Activated CD8-positive, alpha-beta T cell treated with anti-CD3 and anti-CD28 coated beads for 36 hours (primary cell): ENCODE measurements around the gene EVC. TPM values are rescaled to one million over a fixed set of nuclear protein-coding genes. Genes with fewer than 3 reads are reported as not detected.

ENCODE experiments used
- ATAC-seq: fragments of 200-7000 bp; cut with Tn5 transposase; one replicate; pipeline ENCODE4 v1.10.0; 2021; ENCODE audit warnings: mild to moderate bottlenecking, moderate library complexity
- CTCF ChIA-PET: fragments of 350-600 bp; sonication (Branson Sonifier 250); formaldehyde crosslinking; loops from one replicate; lab custom pipeline; 2021; ENCODE audit warnings: antibody characterized with exemption; lab: Charles Lee
- POLR2A ChIA-PET: fragments of 350-600 bp; sonication (Branson Sonifier 250); formaldehyde crosslinking; loops from one replicate; lab custom pipeline; 2021; ENCODE audit warnings: antibody characterized with exemption; lab: Charles Lee
- DNase-seq: peaks from one replicate; pipeline ENCODE4 v3.0.0-alpha.2; 2020
- H3K27ac Mint-ChIP-seq: one replicate; pipeline ENCODE4 v1.8.0; 2021; ENCODE audit warnings: mild to moderate bottlenecking, mixed read lengths
- H3K27me3 Mint-ChIP-seq: one replicate; pipeline ENCODE4 v1.8.0; 2021; ENCODE audit warnings: mixed read lengths
- H3K36me3 Mint-ChIP-seq: one replicate; pipeline ENCODE4 v1.8.0; 2021; ENCODE audit warnings: low read depth, mixed read lengths
- H3K4me1 Mint-ChIP-seq: one replicate; pipeline ENCODE4 v1.8.0; 2021; ENCODE audit warnings: low read depth, mixed read lengths
- H3K4me3 Mint-ChIP-seq: one replicate; pipeline ENCODE4 v1.8.0; 2021; ENCODE audit warnings: mild to moderate bottlenecking, moderate library complexity, mixed read lengths
- H3K9me3 Mint-ChIP-seq: one replicate; pipeline ENCODE4 v1.8.0; 2021; ENCODE audit warnings: mixed read lengths
- intact Hi-C: fragments of 100-400 bp; cut with micrococcal nuclease; formaldehyde crosslinking; loops from one replicate; pipeline ENCODE4 v1.10.0; 2022
- total RNA-seq, 2 experiments: library from RNA; stranded (reverse); gene quantifications; one replicate each; pipeline ENCODE4 v1.2.3, GENCODE V29; 2021
- TF ChIP-seq, protein P1 (sequence below): fragments of 200-600 bp; IDR thresholded peaks from one replicate; pipeline ENCODE4 v1.8.0; 2022; ENCODE audit warnings: antibody characterized with exemption, mild to moderate bottlenecking

EVC gene
- total RNA-seq, result 1 to 10 TPM; 2.0 to 2.5 TPM

DNA sequence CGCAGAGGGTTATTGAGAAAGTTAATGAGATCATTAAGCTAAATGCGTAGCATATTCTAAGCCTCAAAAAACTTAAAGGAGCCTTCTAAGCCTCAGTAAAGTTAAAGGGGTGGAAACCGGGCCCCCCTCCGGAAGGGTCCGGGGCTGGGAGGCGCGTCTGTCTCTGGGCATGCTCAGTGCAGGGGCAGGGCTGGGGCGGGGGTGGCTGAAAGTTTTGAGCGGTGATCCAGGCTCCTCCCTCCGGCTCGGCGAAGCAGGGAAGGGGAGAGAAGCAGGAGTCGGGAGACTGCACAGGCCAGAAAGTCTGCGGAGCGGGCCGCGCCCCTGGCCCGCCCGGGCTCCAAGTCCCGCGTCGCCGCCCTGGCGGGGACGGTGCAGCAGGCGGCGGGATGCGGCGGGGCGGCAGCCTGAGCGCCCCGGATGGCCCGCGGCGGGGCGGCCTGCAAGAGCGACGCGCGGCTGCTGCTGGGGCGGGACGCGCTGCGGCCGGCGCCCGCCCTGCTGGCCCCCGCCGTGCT, at the start of gene EVC:
Gene EVC, plus strand, starts transcription at position 241 of the 518 bp plus-strand sequence. Its CDS starts 180 bp downstream, at position 421.
- TF ChIP-seq, protein P1, sequence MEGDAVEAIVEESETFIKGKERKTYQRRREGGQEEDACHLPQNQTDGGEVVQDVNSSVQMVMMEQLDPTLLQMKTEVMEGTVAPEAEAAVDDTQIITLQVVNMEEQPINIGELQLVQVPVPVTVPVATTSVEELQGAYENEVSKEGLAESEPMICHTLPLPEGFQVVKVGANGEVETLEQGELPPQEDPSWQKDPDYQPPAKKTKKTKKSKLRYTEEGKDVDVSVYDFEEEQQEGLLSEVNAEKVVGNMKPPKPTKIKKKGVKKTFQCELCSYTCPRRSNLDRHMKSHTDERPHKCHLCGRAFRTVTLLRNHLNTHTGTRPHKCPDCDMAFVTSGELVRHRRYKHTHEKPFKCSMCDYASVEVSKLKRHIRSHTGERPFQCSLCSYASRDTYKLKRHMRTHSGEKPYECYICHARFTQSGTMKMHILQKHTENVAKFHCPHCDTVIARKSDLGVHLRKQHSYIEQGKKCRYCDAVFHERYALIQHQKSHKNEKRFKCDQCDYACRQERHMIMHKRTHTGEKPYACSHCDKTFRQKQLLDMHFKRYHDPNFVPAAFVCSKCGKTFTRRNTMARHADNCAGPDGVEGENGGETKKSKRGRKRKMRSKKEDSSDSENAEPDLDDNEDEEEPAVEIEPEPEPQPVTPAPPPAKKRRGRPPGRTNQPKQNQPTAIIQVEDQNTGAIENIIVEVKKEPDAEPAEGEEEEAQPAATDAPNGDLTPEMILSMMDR, result no peak
- ChIA-PET CTCF (no interaction called here), POLR2A (no interaction called here)
- Mint-ChIP-seq H3K27ac (peak within 1 kb of the TSS; percentile 10), H3K27me3 (peaks cover 45% of the 10 kb centered on the region), H3K36me3 (no peaks in the 10 kb centered on the region), H3K4me1 (peaks cover 22% of the 10 kb centered on the region), H3K9me3 (peaks cover 15% of the 10 kb centered on the region), H3K4me3 (peak within 1 kb of the TSS; percentile 68)
- DNase-seq (peak; percentile 39), ATAC-seq (peak; percentile 59)
- intact Hi-C loops, result no loop called here

DNA sequence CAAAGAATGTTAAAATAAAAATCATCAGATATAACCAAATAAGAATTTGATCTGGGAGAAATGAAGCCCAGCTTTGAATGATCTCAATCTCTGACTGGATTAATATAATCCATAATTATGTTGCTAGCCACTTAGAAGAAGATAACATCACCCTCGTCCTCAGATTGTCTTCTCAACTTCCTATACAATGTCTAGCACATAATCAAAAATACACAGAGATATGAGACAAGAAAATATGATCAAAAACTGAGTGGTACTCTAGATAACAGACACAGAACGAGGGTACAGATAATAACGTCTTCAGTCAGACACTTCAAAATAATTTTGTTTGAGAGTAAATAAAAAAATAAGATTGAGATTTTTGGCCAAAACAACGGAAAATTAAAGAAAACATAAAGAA, 49.8 kb upstream of the EVC start:
- no peak overlapping the region for H3K27ac Mint-ChIP-seq
- TF ChIP-seq, protein P1, result no peak
- POLR2A ChIA-PET, result no interaction called here
- H3K36me3 Mint-ChIP-seq, result peaks cover 12% of the 10 kb centered on the region
- CTCF ChIA-PET, result no interaction called here
- H3K9me3 Mint-ChIP-seq, result peaks cover 9% of the 10 kb centered on the region
- intact Hi-C loops, result no loop called here
- no peaks in the 10 kb centered on the region for H3K27me3 Mint-ChIP-seq
- DNase-seq (no peak), ATAC-seq (no peak)
- no peak overlapping the region for H3K4me3 Mint-ChIP-seq
- no peaks in the 10 kb centered on the region for H3K4me1 Mint-ChIP-seq

DNA sequence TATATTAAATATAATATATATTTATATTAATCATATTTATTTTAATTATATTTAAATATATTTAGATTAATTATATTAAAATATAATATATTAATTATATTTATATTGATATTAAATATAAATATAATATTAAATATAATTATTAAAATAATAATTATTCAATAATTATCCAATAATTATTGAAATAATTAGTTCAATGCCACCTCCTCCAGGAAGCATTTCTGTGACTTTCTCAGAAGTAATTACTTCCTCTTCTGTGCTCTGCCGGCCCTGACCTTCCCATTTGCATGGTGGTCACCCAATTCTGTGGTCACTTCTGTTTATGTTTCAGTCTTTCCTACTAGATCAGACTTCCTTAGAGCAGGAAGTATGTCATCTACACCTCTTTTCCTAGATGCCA, 48.4 kb upstream of the EVC start:
- DNase-seq (no peak), ATAC-seq (no peak)
- POLR2A ChIA-PET, result no interaction called here
- TF ChIP-seq, protein P1, result no peak
- Mint-ChIP-seq H3K4me3 (no peak overlapping the region), H3K4me1 (no peaks in the 10 kb centered on the region), H3K27me3 (no peaks in the 10 kb centered on the region), H3K36me3 (peaks cover 14% of the 10 kb centered on the region), H3K9me3 (peaks cover 9% of the 10 kb centered on the region), H3K27ac (no peak overlapping the region)
- CTCF ChIA-PET, result no interaction called here
- intact Hi-C loops, result no loop called here

DNA sequence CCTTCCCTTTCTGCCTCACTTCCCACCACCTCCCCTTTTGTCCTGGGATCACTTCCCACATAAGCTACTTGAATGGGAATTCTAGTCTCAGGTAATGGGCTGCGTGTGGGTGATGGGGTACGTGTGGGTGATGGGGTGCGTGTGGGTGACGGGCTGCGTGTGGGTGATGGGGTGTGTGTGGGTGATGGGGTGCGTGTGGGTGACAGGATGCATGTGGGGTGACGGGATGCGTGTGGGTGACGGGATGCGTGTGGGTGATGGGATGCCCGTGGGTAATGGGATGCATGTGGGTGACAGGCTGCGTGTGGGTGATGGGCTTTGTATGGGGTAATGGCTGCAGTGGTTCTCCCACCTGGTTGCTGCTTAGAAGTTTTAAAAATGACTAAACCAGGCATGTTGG, 46.2 kb upstream of the EVC start:
- TF ChIP-seq, protein P1, result no peak

DNA sequence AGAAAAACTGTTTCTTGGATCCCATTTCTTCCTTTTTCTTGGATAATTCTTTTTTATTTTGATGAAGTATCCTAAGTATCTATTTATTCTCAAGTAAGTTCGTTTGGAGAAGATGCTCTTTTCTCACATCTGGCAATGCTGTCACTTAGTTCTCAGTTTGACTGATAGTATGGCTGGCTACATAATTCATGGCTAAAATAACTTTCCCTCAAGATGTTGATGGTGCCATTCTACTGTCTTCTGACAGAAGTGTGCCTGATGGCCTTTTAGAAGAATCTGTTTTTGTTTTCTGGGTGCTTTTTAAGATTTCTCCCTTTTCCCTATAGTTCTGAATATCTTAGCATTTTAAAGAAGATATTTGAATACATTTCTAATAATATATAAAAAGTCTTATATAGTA, 44.3 kb upstream of the EVC start:
- TF ChIP-seq, protein P1, result no peak
- Mint-ChIP-seq H3K27ac (no peak overlapping the region), H3K27me3 (no peaks in the 10 kb centered on the region), H3K9me3 (peaks cover 7% of the 10 kb centered on the region), H3K36me3 (peaks cover 11% of the 10 kb centered on the region), H3K4me3 (no peak overlapping the region), H3K4me1 (no peaks in the 10 kb centered on the region)
- ATAC-seq, result no peak
- no peak for DNase-seq
- ChIA-PET CTCF (no interaction called here), POLR2A (no interaction called here)
- intact Hi-C loops, result no loop called here

More for the DNA sequence above, 46.2 kb upstream of the EVC start:
- Mint-ChIP-seq H3K4me3 (no peak overlapping the region), H3K27me3 (no peaks in the 10 kb centered on the region), H3K4me1 (no peaks in the 10 kb centered on the region), H3K36me3 (peaks cover 16% of the 10 kb centered on the region), H3K9me3 (peaks cover 9% of the 10 kb centered on the region), H3K27ac (no peak overlapping the region)
- intact Hi-C loops, result no loop called here
- ChIA-PET CTCF (no interaction called here), POLR2A (no interaction called here)
- no peak for DNase-seq
- ATAC-seq, result no peak
